ENCODE measurements around the gene DES. TPM values are rescaled to one million over a fixed set of nuclear protein-coding genes. Genes with fewer than 3 reads are reported as not detected.
A peak's percentile ranks its signal among the peaks of the same experiment; 100 is the strongest.

DES gene
- total RNA-seq, 1 experiment from 2014 or later, result 1,551 TPM

- no peak for DNase-seq (ENCODE audit: low read depth)
These were observed 20.3 kb downstream of the DES start for GRCh38 chr2:219438453-219438852.

DNA sequence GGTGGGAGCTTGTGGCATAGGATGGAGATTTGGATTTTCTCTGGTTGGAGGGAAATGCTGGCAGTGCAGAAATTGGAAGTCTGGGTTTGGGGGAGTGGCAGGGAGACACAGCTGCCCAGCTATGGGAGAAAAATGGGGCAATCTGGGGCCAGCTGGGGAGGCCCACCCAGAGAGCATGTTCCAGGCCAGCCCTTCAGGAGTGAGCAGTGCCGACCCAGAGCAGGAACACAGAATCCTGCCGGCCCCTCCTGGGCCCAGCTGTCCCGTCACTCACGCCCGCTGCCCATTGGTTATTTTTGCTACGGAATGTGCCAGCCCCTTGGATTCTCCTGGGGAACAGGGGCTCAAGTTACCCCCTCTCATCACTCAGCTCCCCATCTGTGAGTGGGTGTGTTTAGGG lies 21.3 kb downstream of the DES start:
- peak; percentile 90 for DNase-seq (ENCODE audit: low read depth)

- DNase-seq (ENCODE audit: low read depth), result no peak
These were observed 22.4 kb downstream of the DES start for GRCh38 chr2:219440388-219441256.

- peak; percentile 59 for DNase-seq (ENCODE audit: low read depth)
These were observed 23.5 kb downstream of the DES start for GRCh38 chr2:219441451-219442255.

DNA sequence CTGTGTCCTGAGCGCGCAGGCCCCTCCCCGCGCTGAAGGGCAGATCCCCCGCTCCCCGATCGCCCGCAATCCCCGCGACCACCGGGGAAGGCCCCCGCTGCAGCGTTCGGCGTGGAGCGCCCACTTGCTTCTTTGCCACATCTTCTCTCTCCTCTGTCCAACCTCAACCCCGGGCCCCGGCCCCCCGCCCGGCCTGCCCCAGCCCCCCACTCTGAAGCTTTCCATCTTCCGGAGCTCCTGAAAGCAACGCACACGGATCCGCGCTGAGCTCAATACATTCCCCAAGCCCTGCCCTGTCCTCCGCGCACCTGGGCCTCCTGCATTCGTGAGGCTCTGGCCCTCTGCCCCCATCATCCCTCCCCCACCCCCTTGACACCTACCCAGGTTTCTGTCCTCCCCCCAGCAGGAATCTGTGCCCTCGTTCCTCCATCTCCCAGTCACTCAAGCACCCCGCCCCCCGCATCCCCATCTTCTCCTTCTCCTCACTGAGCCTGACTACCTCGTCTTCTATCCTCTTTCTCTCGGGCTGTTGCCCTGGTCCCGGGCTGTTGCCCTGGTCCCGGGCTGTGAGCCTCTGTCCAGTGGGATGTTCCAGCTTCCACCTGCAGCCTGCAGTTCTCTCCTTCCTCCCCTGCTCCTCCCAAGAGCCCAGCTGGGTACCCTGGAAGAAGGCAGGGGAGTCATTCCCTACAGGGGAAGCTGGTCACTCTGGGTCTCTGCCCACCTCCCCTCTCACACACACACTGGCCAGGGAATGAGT lies 24.3 kb downstream of the DES start:
- no peak for DNase-seq (ENCODE audit: low read depth)

DNA sequence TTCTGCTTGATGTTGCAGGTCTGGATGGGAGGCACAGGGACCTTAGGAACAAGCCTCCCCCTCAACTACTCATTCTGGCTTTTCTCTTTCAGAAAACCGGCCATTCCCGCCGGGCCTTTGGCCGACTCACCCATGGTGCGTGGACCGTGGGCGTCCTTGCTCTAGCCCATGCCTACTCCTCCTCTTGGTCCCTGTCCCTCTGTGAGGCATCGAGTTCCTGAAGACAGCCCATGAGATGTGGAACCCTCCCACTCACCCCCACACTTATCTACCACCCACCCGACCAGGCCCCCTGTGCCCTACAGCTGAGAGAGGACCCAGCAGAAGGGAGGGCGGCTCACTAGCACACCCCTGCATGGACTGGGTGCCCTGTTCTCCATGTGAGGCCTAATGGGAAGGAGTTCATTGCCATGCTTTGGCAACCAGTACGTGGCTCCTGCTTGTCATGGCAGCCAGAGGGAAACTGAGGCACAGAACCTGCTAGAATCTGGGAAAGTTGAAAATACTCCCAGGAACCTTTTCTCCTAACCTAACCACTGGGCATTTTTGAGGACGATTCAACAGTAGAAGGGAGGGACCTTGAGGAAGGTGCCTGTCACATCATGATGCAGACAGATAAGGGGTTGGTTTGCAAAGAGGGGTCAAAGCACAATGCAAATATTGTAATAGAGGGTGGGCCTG lies 25.0 kb downstream of the DES start:
- no peak for DNase-seq (ENCODE audit: low read depth)

DNA sequence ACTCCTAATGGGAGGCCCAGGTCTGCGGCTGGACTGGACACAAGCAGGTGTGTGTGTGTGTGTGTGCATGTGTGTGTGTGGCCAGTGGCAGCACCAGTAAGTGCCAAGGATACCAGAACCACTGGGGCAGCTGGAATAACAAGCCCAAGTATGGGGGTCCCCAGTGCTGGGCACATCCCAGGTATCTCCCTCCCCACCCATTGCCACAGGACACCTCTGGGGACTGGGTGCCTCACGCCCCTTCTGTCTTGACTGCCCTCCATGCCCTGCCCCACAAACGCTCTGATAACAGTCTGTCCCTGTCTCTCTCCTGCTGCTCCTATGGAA lies 25.5 kb downstream of the DES start:
- no peak for DNase-seq (ENCODE audit: low read depth)

DNA sequence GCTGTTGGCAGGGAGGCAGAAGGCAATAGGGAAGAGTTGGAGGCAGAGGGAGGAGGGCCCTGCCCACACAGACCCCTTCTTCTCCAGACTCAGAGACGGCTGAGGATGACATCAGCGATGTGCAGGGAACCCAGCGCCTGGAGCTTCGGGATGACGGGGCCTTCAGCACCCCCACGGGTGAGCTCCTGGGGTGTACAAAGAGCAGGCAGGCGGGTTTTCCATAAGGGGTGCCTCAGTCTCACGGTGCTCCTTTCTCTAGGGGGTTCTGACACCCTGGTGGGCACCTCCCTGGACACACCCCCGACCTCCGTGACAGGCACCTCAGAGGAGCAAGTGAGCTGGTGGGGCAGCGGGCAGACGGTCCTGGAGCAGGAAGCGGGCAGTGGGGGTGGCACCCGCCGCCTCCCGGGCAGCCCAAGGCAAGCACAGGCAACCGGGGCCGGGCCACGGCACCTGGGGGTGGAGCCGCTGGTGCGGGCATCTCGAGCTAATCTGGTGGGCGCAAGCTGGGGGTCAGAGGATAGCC lies 26.5 kb downstream of the DES start:
- no peak for DNase-seq (ENCODE audit: low read depth)

GRCh38 chr2:219445220-219445640 lies 27.1 kb downstream of the DES start:
- peak; percentile 66 for DNase-seq (ENCODE audit: low read depth)

- peak; percentile 53 for DNase-seq (ENCODE audit: low read depth)
These were observed 27.9 kb downstream of the DES start for GRCh38 chr2:219446101-219446504.

DNA sequence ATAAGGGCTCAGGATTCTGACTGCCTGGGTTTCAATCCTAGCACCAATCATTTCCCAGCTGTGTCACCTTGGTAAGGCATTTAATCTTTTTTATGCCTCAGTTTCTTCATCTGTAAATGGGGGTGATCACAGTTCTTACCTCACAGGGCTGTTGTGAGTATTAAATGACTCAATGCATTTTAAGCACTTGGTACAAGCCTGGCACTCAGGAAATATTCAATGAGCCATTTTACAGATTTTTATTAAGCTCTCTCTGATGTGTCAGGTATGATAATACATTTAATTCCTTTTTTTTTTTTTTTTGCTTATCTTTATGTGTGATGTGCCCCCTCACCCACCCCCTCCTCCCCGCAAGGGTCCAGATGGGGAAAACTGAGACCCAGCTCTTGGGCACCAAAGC lies 28.5 kb downstream of the DES start:
- no peak for DNase-seq (ENCODE audit: low read depth)

GRCh38 chr2:219447242-219448098 lies 29.3 kb downstream of the DES start:
- DNase-seq (ENCODE audit: low read depth), result no peak

GRCh38 chr2:219448099-219448775 lies 30.1 kb downstream of the DES start:
- DNase-seq (ENCODE audit: low read depth), result no peak

DNA sequence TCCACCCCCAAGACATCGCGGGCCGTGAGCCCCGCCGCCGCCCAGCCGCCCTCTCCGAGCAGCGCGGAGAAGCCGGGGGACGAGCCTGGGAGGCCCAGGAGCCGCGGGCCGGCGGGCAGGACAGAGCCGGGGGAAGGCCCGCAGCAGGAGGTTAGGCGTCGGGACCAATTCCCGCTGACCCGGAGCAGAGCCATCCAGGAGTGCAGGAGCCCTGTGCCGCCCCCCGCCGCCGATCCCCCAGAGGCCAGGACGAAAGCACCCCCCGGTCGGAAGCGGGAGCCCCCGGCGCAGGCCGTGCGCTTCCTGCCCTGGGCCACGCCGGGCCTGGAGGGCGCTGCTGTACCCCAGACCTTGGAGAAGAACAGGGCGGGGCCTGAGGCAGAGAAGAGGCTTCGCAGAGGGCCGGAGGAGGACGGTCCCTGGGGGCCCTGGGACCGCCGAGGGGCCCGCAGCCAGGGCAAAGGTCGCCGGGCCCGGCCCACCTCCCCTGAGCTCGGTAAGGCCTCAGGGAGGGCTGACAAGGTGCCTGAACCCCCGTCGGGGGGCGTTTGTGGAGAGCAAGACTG lies 30.7 kb downstream of the DES start:
- DNase-seq (ENCODE audit: low read depth), result no peak

DNA sequence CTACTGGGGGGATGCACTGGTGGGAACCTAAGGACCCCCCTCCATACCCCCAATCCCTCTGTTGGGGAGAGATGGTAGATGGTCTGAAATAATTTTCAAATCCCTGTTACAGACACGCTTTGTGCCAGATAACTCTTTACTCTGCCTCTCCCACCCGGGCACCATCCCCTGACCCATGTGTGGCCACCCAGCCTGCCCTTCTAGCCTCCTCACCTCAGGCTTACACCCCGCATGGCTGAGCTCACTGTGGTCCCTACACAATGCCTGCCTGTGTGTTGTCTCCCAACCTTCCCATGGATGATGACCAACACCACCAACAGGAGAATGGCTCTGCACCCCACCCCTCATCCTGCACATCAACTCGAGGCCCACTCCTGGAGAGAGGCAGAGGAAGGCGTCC lies 31.4 kb downstream of the DES start:
- DNase-seq (ENCODE audit: low read depth), result no peak

- no peak for DNase-seq (ENCODE audit: low read depth)
These were observed 33.6 kb downstream of the DES start for GRCh38 chr2:219451661-219452360.

GRCh38 chr2:219452361-219453317 lies 34.5 kb downstream of the DES start:
- DNase-seq (ENCODE audit: low read depth), result peak; percentile 98
